ENCODE results near the gene CDC73. TPM values are rescaled to one million over a fixed set of nuclear protein-coding genes. Genes with fewer than 3 reads are reported as not detected.

CDC73 gene
- total RNA-seq, 1 experiment from 2014 or later, result 10.0 TPM

DNA sequence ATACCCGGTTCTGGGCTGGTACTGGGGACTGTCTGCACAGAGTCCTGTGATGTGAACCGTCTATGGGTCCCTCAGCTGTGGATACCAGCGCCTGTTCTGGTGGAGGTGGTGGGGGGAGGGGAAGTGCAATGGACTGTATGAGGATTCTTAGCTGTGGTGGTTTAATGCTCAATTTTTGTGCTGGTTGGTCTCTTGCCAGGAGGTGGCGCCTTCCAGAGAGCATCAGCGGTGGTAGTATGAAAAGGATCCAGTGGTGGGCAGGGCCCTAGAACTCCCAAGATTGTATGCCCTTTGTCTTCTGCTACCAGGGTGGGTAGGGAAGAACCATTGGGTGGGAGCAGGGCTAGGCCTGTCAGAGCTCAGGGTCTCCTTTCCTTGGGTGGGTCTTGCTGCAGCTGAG lies 153.9 kb downstream of the CDC73 start:
- ChIA-PET CTCF (no interaction called here), POLR2A (ENCODE audit: unreplicated experiment) (no interaction called here)
- H3K27me3 ChIP-seq (ENCODE audit: low read length), result no peaks in the 10 kb centered on the region
- no peaks in the 10 kb centered on the region for H3K79me2 ChIP-seq (ENCODE audit: low read length)
- no peak overlapping the region for H3K9ac ChIP-seq (ENCODE audit: low read length)
- TF ChIP-seq EZH2phosphoT487 (IDR thresholded peaks at IDR 0.05; ENCODE audit: borderline replicate concordance, low read length) (no peak), EZH2 (IDR thresholded peaks at IDR 0.05; ENCODE audit: low read length, unreplicated experiment) (no peak)
- TF ChIP-seq, protein P1, sequence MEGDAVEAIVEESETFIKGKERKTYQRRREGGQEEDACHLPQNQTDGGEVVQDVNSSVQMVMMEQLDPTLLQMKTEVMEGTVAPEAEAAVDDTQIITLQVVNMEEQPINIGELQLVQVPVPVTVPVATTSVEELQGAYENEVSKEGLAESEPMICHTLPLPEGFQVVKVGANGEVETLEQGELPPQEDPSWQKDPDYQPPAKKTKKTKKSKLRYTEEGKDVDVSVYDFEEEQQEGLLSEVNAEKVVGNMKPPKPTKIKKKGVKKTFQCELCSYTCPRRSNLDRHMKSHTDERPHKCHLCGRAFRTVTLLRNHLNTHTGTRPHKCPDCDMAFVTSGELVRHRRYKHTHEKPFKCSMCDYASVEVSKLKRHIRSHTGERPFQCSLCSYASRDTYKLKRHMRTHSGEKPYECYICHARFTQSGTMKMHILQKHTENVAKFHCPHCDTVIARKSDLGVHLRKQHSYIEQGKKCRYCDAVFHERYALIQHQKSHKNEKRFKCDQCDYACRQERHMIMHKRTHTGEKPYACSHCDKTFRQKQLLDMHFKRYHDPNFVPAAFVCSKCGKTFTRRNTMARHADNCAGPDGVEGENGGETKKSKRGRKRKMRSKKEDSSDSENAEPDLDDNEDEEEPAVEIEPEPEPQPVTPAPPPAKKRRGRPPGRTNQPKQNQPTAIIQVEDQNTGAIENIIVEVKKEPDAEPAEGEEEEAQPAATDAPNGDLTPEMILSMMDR (conservative IDR thresholded peaks at IDR 0.05; ENCODE audit: low read depth, low read length), result no peak
- no peak overlapping the region for H3K27ac ChIP-seq (ENCODE audit: low read length)
- no peak for DNase-seq
- H2AFZ ChIP-seq (ENCODE audit: low read length), result no peak overlapping the region
- no peaks in the 10 kb centered on the region for H3K9me3 ChIP-seq (ENCODE audit: low read length)
- no TSS peak for BruUV-seq (replicated peaks)
- no peak overlapping the region for H3K4me3 ChIP-seq (ENCODE audit: low read length)
- no peaks in the 10 kb centered on the region for H3K36me3 ChIP-seq (ENCODE audit: low read depth, low read length)
- H3K9me2 ChIP-seq (replicated peaks; ENCODE audit: low read length), result no peaks in the 10 kb centered on the region
- ATAC-seq, result no peak
- no peak overlapping the region for H3K4me2 ChIP-seq (ENCODE audit: low read length)
- intact Hi-C loops (cut with micrococcal nuclease), result no loop called here
- H4K20me1 ChIP-seq (ENCODE audit: low read length), result no peaks in the 10 kb centered on the region
- H3K4me1 ChIP-seq (ENCODE audit: insufficient read depth, low read length), result no peaks in the 10 kb centered on the region
- no peaks in the 10 kb centered on the region for H3F3A ChIP-seq (ENCODE audit: low read length, unreplicated experiment)

DNA sequence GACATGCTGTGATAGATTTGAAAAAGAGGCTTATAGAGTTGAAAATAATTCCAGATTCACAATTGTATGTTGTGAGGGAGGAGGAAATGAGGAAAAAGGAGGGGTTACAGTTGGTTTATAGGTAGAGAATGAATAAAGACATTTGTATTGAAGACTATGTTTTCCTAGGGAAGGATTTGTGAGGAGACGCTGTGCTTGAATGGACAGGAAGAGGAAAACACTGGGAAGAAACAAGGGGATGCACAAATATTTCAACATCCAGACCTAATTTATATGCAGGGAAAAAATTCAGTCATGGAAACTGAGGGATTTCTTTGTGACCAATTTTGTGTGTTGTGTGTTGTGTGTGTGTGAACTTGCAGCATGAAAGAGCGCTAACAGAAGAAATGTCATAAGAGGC lies 157.1 kb downstream of the CDC73 start:
- BruUV-seq (replicated peaks), result no TSS peak

DNA sequence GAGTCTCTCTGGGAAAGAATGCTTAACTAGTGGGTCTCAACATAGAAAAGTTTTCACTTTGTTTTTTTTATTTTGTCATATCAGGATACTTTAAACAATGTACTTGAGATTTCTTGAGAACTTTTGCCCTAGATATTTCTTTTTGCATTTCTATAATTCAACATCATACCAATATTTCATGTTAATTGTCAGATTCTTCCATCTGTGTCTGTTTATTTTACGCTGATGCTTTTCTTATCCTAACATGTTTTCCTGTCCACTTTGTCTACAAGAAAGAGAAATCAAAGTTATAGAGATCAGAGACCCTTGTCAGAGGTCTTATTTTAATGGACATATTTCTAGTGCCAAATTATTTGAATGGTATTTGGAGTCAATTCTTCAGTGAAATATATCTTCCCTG lies 160.1 kb downstream of the CDC73 start:
- Histone ChIP-seq H3K4me2 (ENCODE audit: low read length) (no peak overlapping the region), H4K20me1 (ENCODE audit: low read length) (no peaks in the 10 kb centered on the region), H3K36me3 (ENCODE audit: low read depth, low read length) (no peaks in the 10 kb centered on the region), H3K27ac (ENCODE audit: low read length) (no peak overlapping the region), H3K9me2 (replicated peaks; ENCODE audit: low read length) (no peaks in the 10 kb centered on the region), H3F3A (ENCODE audit: low read length, unreplicated experiment) (no peaks in the 10 kb centered on the region), H3K79me2 (ENCODE audit: low read length) (no peaks in the 10 kb centered on the region), H3K9me3 (ENCODE audit: low read length) (no peaks in the 10 kb centered on the region), H3K4me3 (ENCODE audit: low read length) (no peak overlapping the region), H2AFZ (ENCODE audit: low read length) (no peak overlapping the region), H3K27me3 (ENCODE audit: low read length) (no peaks in the 10 kb centered on the region), H3K9ac (ENCODE audit: low read length) (no peak overlapping the region), H3K4me1 (ENCODE audit: insufficient read depth, low read length) (no peaks in the 10 kb centered on the region)
- ATAC-seq (no peak), DNase-seq (no peak)
- POLR2A ChIA-PET (ENCODE audit: unreplicated experiment), result no interaction called here
- TF ChIP-seq, protein P1 (conservative IDR thresholded peaks at IDR 0.05; ENCODE audit: low read depth, low read length), result no peak
- TF ChIP-seq EZH2phosphoT487 (IDR thresholded peaks at IDR 0.05; ENCODE audit: borderline replicate concordance, low read length) (no peak), EZH2 (IDR thresholded peaks at IDR 0.05; ENCODE audit: low read length, unreplicated experiment) (no peak)
- BruUV-seq (replicated peaks), result no TSS peak
- CTCF ChIA-PET, result no interaction called here
- intact Hi-C loops (cut with micrococcal nuclease), result no loop called here

More for the DNA sequence above, 157.1 kb downstream of the CDC73 start:
- no peaks in the 10 kb centered on the region for H4K20me1 ChIP-seq (ENCODE audit: low read length)
- H3K4me1 ChIP-seq (ENCODE audit: insufficient read depth, low read length), result no peaks in the 10 kb centered on the region
- POLR2A ChIA-PET (ENCODE audit: unreplicated experiment), result no interaction called here
- H3K27ac ChIP-seq (ENCODE audit: low read length), result no peak overlapping the region
- no peak for ATAC-seq
- H3K4me3 ChIP-seq (ENCODE audit: low read length), result no peak overlapping the region
- no peaks in the 10 kb centered on the region for H3K79me2 ChIP-seq (ENCODE audit: low read length)
- H3F3A ChIP-seq (ENCODE audit: low read length, unreplicated experiment), result no peaks in the 10 kb centered on the region
- H3K9me3 ChIP-seq (ENCODE audit: low read length), result no peaks in the 10 kb centered on the region
- no peak overlapping the region for H3K9ac ChIP-seq (ENCODE audit: low read length)
- no peak for DNase-seq
- TF ChIP-seq EZH2 (IDR thresholded peaks at IDR 0.05; ENCODE audit: low read length, unreplicated experiment) (no peak), EZH2phosphoT487 (IDR thresholded peaks at IDR 0.05; ENCODE audit: borderline replicate concordance, low read length) (no peak)
- TF ChIP-seq, protein P1 (conservative IDR thresholded peaks at IDR 0.05; ENCODE audit: low read depth, low read length), result no peak
- H3K9me2 ChIP-seq (replicated peaks; ENCODE audit: low read length), result no peaks in the 10 kb centered on the region
- no peaks in the 10 kb centered on the region for H3K27me3 ChIP-seq (ENCODE audit: low read length)
- intact Hi-C loops (cut with micrococcal nuclease), result no loop called here
- CTCF ChIA-PET, result no interaction called here
- no peaks in the 10 kb centered on the region for H3K36me3 ChIP-seq (ENCODE audit: low read depth, low read length)
- no peak overlapping the region for H3K4me2 ChIP-seq (ENCODE audit: low read length)
- no peak overlapping the region for H2AFZ ChIP-seq (ENCODE audit: low read length)

All from PC-3 (cell line).